IPS DF 4.7 (cell line): ENCODE measurements around the gene FAM229B.

Experiments
- DNase-seq: peaks from one replicate; pipeline ENCODE4 v3.0.0-alpha.2; 2013; ENCODE audit warnings: low spot score; ENCODE audit errors: extremely low read depth

FAM229B gene

DNA sequence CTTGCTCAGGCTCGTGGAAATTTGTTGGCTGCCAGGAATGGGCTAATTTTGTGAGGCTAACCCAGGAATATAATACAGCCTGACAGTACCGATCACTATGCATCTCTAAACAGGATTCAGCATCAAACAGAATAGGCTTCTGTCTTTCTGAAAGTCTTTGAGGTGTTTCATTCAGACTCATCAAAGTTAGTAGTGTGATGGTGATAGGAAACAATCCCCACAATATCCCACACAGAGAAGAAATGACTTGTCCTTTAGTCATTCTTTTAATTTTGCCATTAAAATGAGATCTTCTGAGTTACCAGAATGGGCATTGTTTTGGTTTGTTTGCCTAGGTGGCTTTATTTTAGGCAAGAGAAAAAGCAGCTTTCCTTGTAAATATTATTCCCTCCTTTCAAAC lies 54.3 kb downstream of the FAM229B start:
- DNase-seq = no peak

DNA sequence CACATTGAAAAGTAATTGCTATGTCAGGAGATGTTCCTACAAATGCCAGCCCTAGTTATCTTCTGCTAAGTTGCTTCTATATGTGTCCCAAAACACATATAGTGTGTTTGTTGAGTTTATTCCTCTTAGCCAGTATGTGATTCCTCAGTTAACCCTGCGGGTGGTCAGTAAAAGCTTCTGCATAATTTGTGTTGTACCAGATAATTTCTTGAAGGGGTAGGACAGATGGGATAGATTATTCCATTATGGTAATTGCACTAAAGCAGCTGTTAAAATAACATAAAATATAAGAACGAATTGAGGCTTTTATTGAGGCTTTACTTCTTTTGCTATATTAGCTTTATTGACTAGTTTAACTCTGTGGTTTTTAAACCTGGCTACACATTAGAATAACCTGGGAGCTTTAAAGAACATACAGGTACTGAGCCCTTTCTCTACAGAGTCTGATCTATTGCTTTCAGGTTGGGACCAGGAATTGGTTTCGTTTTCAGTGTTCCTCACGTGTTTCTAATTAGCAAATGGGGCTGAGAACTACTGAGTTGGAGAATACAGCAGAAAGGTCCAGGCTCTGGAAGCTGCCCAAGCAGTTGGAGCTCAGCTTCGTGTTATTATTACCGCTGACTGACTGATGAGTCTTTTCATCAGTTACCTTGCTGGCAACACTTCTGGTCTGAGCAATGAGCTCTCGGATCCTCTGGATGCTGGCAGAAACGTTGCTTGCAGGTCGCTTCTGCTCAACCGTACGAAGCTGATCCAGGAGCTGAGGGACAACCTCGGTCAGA lies 56.9 kb downstream of the FAM229B start:
- DNase-seq = no peak

DNA sequence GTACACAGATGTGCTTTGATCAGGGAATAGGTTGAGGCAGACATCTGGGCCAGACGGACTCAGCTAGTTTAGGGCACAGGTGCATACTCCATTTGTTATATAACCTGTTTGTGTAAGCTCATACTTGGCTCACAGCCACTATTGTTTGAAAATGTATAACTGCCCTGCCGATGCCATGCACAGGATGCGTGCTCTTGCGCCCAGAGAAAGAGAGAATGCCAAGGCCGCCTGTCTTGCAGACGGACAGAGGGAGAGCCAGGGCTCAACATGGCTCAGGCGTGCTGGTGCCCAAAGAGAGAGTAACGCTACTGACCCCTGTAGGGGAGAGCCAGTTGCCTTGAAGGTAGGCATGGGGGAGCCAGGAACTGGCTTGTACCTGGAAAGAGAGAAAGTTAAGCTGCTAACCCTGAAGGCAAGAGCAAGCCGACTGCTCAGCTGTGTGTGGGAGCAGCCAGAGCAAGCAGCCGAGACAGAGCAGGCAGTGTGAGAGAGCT lies 57.7 kb downstream of the FAM229B start:
- peak; percentile 28 for DNase-seq

GRCh38 chr6:112148103-112148502 lies 60.7 kb downstream of the FAM229B start:
- DNase-seq = no peak

DNA sequence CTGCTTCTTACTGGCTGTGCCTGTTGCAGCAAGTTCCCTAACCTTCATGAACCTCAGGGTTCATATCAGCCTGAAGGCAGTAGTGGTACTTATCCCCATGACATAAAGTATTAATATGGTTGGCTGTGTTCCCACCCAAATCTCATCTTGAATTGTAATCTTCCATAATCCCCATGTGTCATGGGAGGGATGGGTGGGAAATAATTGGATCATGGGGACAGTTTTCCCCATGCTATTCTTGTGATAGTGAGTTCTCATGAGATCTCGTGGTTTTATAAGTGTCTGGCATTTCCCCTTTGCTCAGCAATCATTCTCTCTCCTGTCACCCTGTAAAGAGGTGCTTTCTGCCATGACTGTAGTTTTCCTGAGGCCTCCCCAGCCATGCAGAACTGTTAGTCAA lies 61.8 kb downstream of the FAM229B start:
- no peak for DNase-seq

DNA sequence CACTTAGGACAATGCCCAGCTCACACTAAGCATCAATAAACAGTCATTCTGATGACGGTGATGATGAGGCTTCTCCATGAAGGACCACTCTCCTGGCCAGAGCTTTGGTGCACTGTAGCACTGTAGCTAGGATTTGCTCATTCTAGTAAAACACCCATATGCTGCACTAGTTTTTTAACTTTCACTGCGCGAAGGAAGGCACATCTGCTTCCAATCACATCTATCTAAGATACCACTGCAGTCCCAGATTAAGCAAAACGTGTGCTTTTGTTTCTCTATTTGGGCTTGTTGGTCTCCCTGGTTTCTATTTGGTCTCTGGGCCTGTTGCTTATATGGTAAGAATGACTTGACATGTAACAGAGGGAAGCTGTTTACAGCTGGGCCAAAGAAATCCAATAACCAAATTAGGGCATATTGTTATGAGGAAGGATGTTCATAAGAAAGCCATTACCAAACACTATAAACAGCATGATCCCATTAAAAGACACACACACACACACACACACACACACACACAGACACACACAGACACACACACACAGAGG lies 62.4 kb downstream of the FAM229B start:
- DNase-seq = no peak

DNA sequence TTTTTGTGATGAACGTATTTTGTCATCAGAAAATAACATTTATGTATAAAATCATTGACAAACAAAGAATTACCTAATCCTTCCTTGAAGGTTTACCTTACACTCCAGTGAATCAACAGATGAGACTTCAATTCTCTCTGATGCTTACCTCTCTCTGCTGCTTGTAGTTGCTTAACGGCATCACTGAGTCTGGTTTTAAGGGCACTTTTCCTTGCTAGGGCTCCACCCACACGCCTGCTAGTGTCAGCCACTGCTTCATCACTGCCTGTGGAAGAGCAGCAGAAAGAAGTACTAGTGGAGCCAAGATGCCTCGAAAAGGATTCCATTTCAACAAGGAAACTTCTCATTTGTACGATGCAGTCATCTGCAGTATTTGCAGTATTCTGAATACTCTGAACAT lies 63.0 kb downstream of the FAM229B start:
- DNase-seq = no peak
